ENCODE measurements around the gene TBX4.

Gene TBX4

GRCh38 chr17:61422869-61423268 lies 29.4 kb upstream of the TBX4 start:
- Histone ChIP-seq H3K4me2 (ENCODE audit: low read depth, low read length, poor library complexity, severe bottlenecking) (no peak overlapping the region), H3K79me2 (ENCODE audit: insufficient read depth, low read length) (no peaks in the 10 kb centered on the region), H3K9me2 (replicated peaks; ENCODE audit: low read depth, low read length) (no peaks in the 10 kb centered on the region), H3K9me3 (ENCODE audit: insufficient read depth, low read depth, low read length) (no peaks in the 10 kb centered on the region), H3K4me1 (ENCODE audit: insufficient read depth, low read length, poor library complexity, severe bottlenecking) (no peaks in the 10 kb centered on the region), H3K27me3 (ENCODE audit: insufficient read depth, low read length, poor library complexity, severe bottlenecking) (no peaks in the 10 kb centered on the region), H4K20me1 (ENCODE audit: insufficient read depth, low read length, poor library complexity, severe bottlenecking) (no peaks in the 10 kb centered on the region), H3K9ac (ENCODE audit: low read depth, low read length, poor library complexity, severe bottlenecking) (no peak overlapping the region), H3K36me3 (ENCODE audit: insufficient read depth, low read length) (no peaks in the 10 kb centered on the region), H3F3A (ENCODE audit: low read depth) (no peaks in the 10 kb centered on the region), H2AFZ (ENCODE audit: low read length) (no peak overlapping the region), H3K4me3 (ENCODE audit: low read length, poor library complexity, severe bottlenecking) (no peak overlapping the region)
- TF ChIP-seq, protein P1, sequence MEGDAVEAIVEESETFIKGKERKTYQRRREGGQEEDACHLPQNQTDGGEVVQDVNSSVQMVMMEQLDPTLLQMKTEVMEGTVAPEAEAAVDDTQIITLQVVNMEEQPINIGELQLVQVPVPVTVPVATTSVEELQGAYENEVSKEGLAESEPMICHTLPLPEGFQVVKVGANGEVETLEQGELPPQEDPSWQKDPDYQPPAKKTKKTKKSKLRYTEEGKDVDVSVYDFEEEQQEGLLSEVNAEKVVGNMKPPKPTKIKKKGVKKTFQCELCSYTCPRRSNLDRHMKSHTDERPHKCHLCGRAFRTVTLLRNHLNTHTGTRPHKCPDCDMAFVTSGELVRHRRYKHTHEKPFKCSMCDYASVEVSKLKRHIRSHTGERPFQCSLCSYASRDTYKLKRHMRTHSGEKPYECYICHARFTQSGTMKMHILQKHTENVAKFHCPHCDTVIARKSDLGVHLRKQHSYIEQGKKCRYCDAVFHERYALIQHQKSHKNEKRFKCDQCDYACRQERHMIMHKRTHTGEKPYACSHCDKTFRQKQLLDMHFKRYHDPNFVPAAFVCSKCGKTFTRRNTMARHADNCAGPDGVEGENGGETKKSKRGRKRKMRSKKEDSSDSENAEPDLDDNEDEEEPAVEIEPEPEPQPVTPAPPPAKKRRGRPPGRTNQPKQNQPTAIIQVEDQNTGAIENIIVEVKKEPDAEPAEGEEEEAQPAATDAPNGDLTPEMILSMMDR (conservative IDR thresholded peaks at IDR 0.05; ENCODE audit: low read length) = no peak
- no peak for TF ChIP-seq EZH2phosphoT487 (IDR thresholded peaks at IDR 0.05; ENCODE audit: borderline replicate concordance)

- Histone ChIP-seq H3K4me1 (ENCODE audit: insufficient read depth, low read length, poor library complexity, severe bottlenecking) (no peaks in the 10 kb centered on the region), H3K4me2 (ENCODE audit: low read depth, low read length, poor library complexity, severe bottlenecking) (no peak overlapping the region), H3K4me3 (ENCODE audit: low read length, poor library complexity, severe bottlenecking) (no peak overlapping the region), H3K9ac (ENCODE audit: low read depth, low read length, poor library complexity, severe bottlenecking) (no peak overlapping the region), H3K9me3 (ENCODE audit: insufficient read depth, low read depth, low read length) (no peaks in the 10 kb centered on the region), H4K20me1 (ENCODE audit: insufficient read depth, low read length, poor library complexity, severe bottlenecking) (no peaks in the 10 kb centered on the region), H3F3A (ENCODE audit: low read depth) (no peaks in the 10 kb centered on the region), H3K36me3 (ENCODE audit: insufficient read depth, low read length) (no peaks in the 10 kb centered on the region), H3K79me2 (ENCODE audit: insufficient read depth, low read length) (no peaks in the 10 kb centered on the region), H3K27me3 (ENCODE audit: insufficient read depth, low read length, poor library complexity, severe bottlenecking) (no peaks in the 10 kb centered on the region), H2AFZ (ENCODE audit: low read length) (no peak overlapping the region), H3K9me2 (replicated peaks; ENCODE audit: low read depth, low read length) (no peaks in the 10 kb centered on the region)
- no peak for TF ChIP-seq EZH2phosphoT487 (IDR thresholded peaks at IDR 0.05; ENCODE audit: borderline replicate concordance)
- TF ChIP-seq, protein P1 (conservative IDR thresholded peaks at IDR 0.05; ENCODE audit: low read length) = no peak
Measured at GRCh38 chr17:61423967-61424649, 28.1 kb upstream of the TBX4 start.

DNA sequence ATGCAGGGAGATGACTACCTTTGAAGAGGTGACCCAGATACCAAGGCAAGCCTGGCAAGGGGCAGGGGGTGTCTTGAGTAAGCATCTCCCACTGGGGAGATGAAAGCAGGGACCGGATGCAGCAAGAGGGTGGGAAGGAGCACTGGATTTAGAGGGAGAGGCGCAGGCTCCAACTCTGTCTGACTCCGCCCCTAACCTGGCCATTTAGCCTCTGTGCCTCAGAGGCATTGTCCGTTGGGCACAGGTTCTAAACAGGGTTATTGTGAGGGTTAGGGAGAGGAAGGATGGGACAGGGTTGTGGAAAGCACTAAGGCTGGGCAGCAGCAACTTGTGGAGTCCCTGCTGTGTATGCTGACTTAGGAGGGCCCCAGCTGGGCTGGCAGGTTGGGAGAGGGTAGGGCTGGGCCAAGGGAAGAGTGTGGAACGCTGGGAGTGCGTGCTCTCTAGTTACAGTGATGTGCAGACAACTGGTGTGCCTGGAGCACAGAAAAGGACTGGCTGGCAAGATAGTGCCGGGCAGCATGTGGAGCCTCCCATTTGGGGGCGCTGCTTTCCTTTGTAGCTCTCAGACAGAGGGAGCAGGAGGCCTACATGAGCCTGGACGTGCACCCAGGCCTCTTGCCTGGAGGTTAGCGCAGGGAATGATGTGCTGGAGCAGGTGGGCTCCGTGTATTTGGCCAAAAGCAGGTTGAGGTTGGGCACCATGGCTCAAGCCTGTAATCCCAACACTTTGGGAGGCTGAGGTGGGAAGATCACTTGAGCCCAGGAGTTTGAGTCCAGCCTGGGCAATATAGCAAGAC lies 26.3 kb upstream of the TBX4 start:
- Histone ChIP-seq H3K4me3 (ENCODE audit: low read length, poor library complexity, severe bottlenecking) (no peak overlapping the region), H4K20me1 (ENCODE audit: insufficient read depth, low read length, poor library complexity, severe bottlenecking) (no peaks in the 10 kb centered on the region), H3K27me3 (ENCODE audit: insufficient read depth, low read length, poor library complexity, severe bottlenecking) (no peaks in the 10 kb centered on the region), H3K4me1 (ENCODE audit: insufficient read depth, low read length, poor library complexity, severe bottlenecking) (no peaks in the 10 kb centered on the region), H3K9me2 (replicated peaks; ENCODE audit: low read depth, low read length) (no peaks in the 10 kb centered on the region), H3K9me3 (ENCODE audit: insufficient read depth, low read depth, low read length) (no peaks in the 10 kb centered on the region), H3K36me3 (ENCODE audit: insufficient read depth, low read length) (no peaks in the 10 kb centered on the region), H3K9ac (ENCODE audit: low read depth, low read length, poor library complexity, severe bottlenecking) (no peak overlapping the region), H3K79me2 (ENCODE audit: insufficient read depth, low read length) (no peaks in the 10 kb centered on the region), H3K4me2 (ENCODE audit: low read depth, low read length, poor library complexity, severe bottlenecking) (no peak overlapping the region), H3F3A (ENCODE audit: low read depth) (no peaks in the 10 kb centered on the region), H2AFZ (ENCODE audit: low read length) (no peak overlapping the region)
- no peak for TF ChIP-seq EZH2phosphoT487 (IDR thresholded peaks at IDR 0.05; ENCODE audit: borderline replicate concordance)
- TF ChIP-seq, protein P1 (conservative IDR thresholded peaks at IDR 0.05; ENCODE audit: low read length) = peak; percentile 39
